ENCODE measurements around the gene ATG9B.

GRCh38 chr7:151020231-151020630 is 4.1 kb downstream of the ATG9B start:
- TF ChIP-seq POLR2A (IDR thresholded peaks at IDR 0.05; ENCODE audit: insufficient read depth in 1 of 2, low read depth in 2 of 2, low read length in 2 of 2) = no peak
- TF ChIP-seq, protein P1, sequence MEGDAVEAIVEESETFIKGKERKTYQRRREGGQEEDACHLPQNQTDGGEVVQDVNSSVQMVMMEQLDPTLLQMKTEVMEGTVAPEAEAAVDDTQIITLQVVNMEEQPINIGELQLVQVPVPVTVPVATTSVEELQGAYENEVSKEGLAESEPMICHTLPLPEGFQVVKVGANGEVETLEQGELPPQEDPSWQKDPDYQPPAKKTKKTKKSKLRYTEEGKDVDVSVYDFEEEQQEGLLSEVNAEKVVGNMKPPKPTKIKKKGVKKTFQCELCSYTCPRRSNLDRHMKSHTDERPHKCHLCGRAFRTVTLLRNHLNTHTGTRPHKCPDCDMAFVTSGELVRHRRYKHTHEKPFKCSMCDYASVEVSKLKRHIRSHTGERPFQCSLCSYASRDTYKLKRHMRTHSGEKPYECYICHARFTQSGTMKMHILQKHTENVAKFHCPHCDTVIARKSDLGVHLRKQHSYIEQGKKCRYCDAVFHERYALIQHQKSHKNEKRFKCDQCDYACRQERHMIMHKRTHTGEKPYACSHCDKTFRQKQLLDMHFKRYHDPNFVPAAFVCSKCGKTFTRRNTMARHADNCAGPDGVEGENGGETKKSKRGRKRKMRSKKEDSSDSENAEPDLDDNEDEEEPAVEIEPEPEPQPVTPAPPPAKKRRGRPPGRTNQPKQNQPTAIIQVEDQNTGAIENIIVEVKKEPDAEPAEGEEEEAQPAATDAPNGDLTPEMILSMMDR (CRISPR knock-in tag; IDR thresholded peaks at IDR 0.05) = no peak
- no peak for TF ChIP-seq PBX2 (CRISPR knock-in tag; IDR thresholded peaks at IDR 0.05)
- no peak for TF ChIP-seq FOSL2 (CRISPR knock-in tag; IDR thresholded peaks at IDR 0.05)
- no peak for TF ChIP-seq ZNF574 (CRISPR knock-in tag; IDR thresholded peaks at IDR 0.05)
- no peak for TF ChIP-seq ZNF629 (CRISPR knock-in tag; conservative IDR thresholded peaks at IDR 0.05)
- TF ChIP-seq FOXK2 (IDR thresholded peaks at IDR 0.05) = no peak
- no peak for TF ChIP-seq TFAP4 (IDR thresholded peaks at IDR 0.05; ENCODE audit: borderline replicate concordance, low read depth)
- TF ChIP-seq XRCC5 (optimal IDR thresholded peaks at IDR 0.05; ENCODE audit: low read length) = no peak
- no peak for TF ChIP-seq ZNF263 (CRISPR knock-in tag; IDR thresholded peaks at IDR 0.05)
- TF ChIP-seq GMEB2 (CRISPR knock-in tag; IDR thresholded peaks at IDR 0.05; ENCODE audit: low read depth) = no peak
- TF ChIP-seq MAX (IDR thresholded peaks at IDR 0.05) = no peak
- TF ChIP-seq RXRB (CRISPR knock-in tag; IDR thresholded peaks at IDR 0.05; ENCODE audit: borderline replicate concordance) = no peak
